H1 (cell line): Measurements from ENCODE around the gene CYBB. TPM values are rescaled to one million over a fixed set of nuclear protein-coding genes. Genes with fewer than 3 reads are reported as not detected.

Experiments used
- CTCF ChIA-PET: fragments of 300-600 bp; sonication (Branson Sonifier 250); formaldehyde crosslinking; loops from one replicate; lab custom pipeline; 2021; ENCODE audit not compliant: partially characterized antibody; lab: Charles Lee
- POLR2A ChIA-PET: fragments of 300-600 bp; sonication (Branson Sonifier 250); formaldehyde crosslinking; loops from one replicate; lab custom pipeline; 2021; ENCODE audit warnings: inconsistent platforms; ENCODE audit not compliant: partially characterized antibody; lab: Charles Lee
- DNase-seq, 2 experiments: peaks; one replicate each; pipeline versions ENCODE4 v3.0.0 to v3.0.0-alpha.2; 2010 to 2022; ENCODE audit warnings: low spot score in 2 of 2, low read depth in 1 of 2, mixed read lengths in 1 of 2
- FAIRE-seq: peaks from 2 replicates; lab custom pipeline; 2011; peaks lifted over from hg19 to GRCh38; lab: Jason Lieb, UNC
- H2AFZ ChIP-seq: 2 replicates; pipeline ENCODE4 v1.8.1; 2012; ENCODE audit warnings: low read length, inconsistent platforms
- H2AK5ac ChIP-seq: 2 replicates; pipeline ENCODE4 v1.6.1; 2013; ENCODE audit warnings: low read depth, low read length
- H2BK120ac ChIP-seq: replicated peaks from 2 replicates; pipeline ENCODE3; 2013; ENCODE audit warnings: low read depth, low read length, inconsistent platforms
- H2BK12ac ChIP-seq: 2 replicates; pipeline ENCODE4 v1.6.1; 2013; ENCODE audit warnings: low read depth, low read length
- H2BK15ac ChIP-seq: 2 replicates; pipeline ENCODE4 v1.6.1; 2013; ENCODE audit warnings: low read length
- H2BK20ac ChIP-seq: 2 replicates; pipeline ENCODE4 v1.6.1; 2013; ENCODE audit warnings: low read length
- H2BK5ac ChIP-seq: 2 replicates; pipeline ENCODE4 v1.6.1; 2013; ENCODE audit warnings: low read depth, low read length
- H3K14ac ChIP-seq: 2 replicates; pipeline ENCODE4 v1.6.1; 2013; ENCODE audit warnings: inconsistent platforms; ENCODE audit not compliant: insufficient read length
- H3K18ac ChIP-seq: 2 replicates; pipeline ENCODE4 v1.6.1; 2013; ENCODE audit warnings: low read length; ENCODE audit errors: extremely low read depth
- H3K23ac ChIP-seq: 2 replicates; pipeline ENCODE4 v1.6.1; 2013; ENCODE audit warnings: inconsistent platforms; ENCODE audit not compliant: insufficient read length
- H3K23me2 ChIP-seq: 2 replicates; pipeline ENCODE4 v1.6.1; 2013; ENCODE audit warnings: low read depth, low read length
- H3K27ac ChIP-seq: 2 replicates; pipeline ENCODE4 v1.6.1; 2011; ENCODE audit warnings: low read depth, low read length, inconsistent platforms
- H3K27me3 ChIP-seq, 4 experiments: replicated peaks in 1 of 4; 1 replicate in 1 of 4; 2 replicates in 3 of 4; pipeline versions ENCODE4 v1.6.1 to v1.8.1; 2011 to 2013; ENCODE audit warnings: low read length in 3 of 4, mild to moderate bottlenecking in 3 of 4, inconsistent platforms in 2 of 4, mixed read lengths in 2 of 4, moderate library complexity in 1 of 4; ENCODE audit not compliant: control insufficient read depth in 3 of 4, insufficient read depth in 3 of 4; ENCODE audit errors: extremely low read depth in 1 of 4
- H3K36me3 ChIP-seq, 4 experiments: 2 replicates each; pipeline versions ENCODE4 v1.6.1 to v1.8.1; 2011 to 2013; ENCODE audit warnings: mild to moderate bottlenecking in 4 of 4, low read length in 3 of 4, moderate library complexity in 2 of 4, control low read depth in 1 of 4, inconsistent platforms in 1 of 4; ENCODE audit not compliant: insufficient read depth in 4 of 4, control insufficient read depth in 2 of 4
- H3K4ac ChIP-seq: replicated peaks from 2 replicates; pipeline ENCODE3; 2013; ENCODE audit warnings: low read length, low read depth, mixed read lengths, inconsistent platforms; ENCODE audit not compliant: insufficient read length
- H3K4me1 ChIP-seq, 4 experiments: replicated peaks in 1 of 4; 1 replicate in 1 of 4; 2 replicates in 3 of 4; pipeline versions ENCODE4 v1.6.1 to v1.8.1; 2011 to 2013; ENCODE audit warnings: low read length in 3 of 4, inconsistent platforms in 2 of 4, mixed read lengths in 1 of 4; ENCODE audit not compliant: insufficient read depth in 4 of 4, control insufficient read depth in 3 of 4
- H3K4me2 ChIP-seq, 2 experiments: 2 replicates each; pipeline versions ENCODE4 v1.6.1 to v1.8.1; 2011 to 2013; ENCODE audit warnings: low read depth in 2 of 2, low read length in 2 of 2, control low read depth in 1 of 2, inconsistent platforms in 1 of 2, mild to moderate bottlenecking in 1 of 2; ENCODE audit not compliant: insufficient read depth in 1 of 2
- H3K4me3 ChIP-seq, 4 experiments: fragments of 200-600, 300-600 bp in 1 of 4; sonication (generic), shearing (Covaris generic), sonication (Bioruptor Twin) in 1 of 4; 2 replicates each; pipeline versions ENCODE4 v1.5.1 to v1.8.1; 2011 to 2016; ENCODE audit warnings: low read length in 4 of 4, low read depth in 3 of 4, control low read depth in 2 of 4, inconsistent platforms in 2 of 4, mild to moderate bottlenecking in 2 of 4, mixed read lengths in 1 of 4, moderate library complexity in 1 of 4; ENCODE audit not compliant: insufficient read depth in 2 of 4; ENCODE audit errors: extremely low read depth in 1 of 4
- H3K56ac ChIP-seq: replicated peaks from 2 replicates; pipeline ENCODE3; 2013; ENCODE audit warnings: low read depth, mild to moderate bottlenecking, mixed read lengths, low read length, inconsistent platforms; ENCODE audit not compliant: insufficient read length
- H3K79me1 ChIP-seq: 2 replicates; pipeline ENCODE4 v1.6.1; 2013; ENCODE audit warnings: low read depth, low read length, control low read depth
- H3K79me2 ChIP-seq, 2 experiments: 2 replicates each; pipeline versions ENCODE4 v1.6.1 to v1.8.1; 2012 to 2013; ENCODE audit warnings: low read length in 2 of 2, mild to moderate bottlenecking in 2 of 2, inconsistent platforms in 1 of 2; ENCODE audit not compliant: insufficient read depth in 2 of 2, control insufficient read depth in 1 of 2
- H3K9ac ChIP-seq, 4 experiments: replicated peaks in 1 of 4; 1 replicate in 1 of 4; 2 replicates in 3 of 4; pipeline versions ENCODE4 v1.6.1 to v1.8.1; 2011 to 2013; ENCODE audit warnings: low read depth in 3 of 4, low read length in 3 of 4, control low read depth in 2 of 4, mild to moderate bottlenecking in 2 of 4, moderate library complexity in 2 of 4, inconsistent platforms in 1 of 4; ENCODE audit errors: extremely low read depth in 1 of 4
- H3K9me3 ChIP-seq, 2 experiments: 2 replicates each; pipeline versions ENCODE4 v1.6.1 to v1.8.1; 2012 to 2013; ENCODE audit warnings: mild to moderate bottlenecking in 2 of 2, moderate library complexity in 2 of 2, control low read depth in 1 of 2, inconsistent platforms in 1 of 2, low read depth in 1 of 2, low read length in 1 of 2, mixed read lengths in 1 of 2; ENCODE audit not compliant: insufficient read depth in 2 of 2
- H4K20me1 ChIP-seq, 2 experiments: replicated peaks in 1 of 2; 2 replicates each; pipeline versions ENCODE3 to v1.8.1; 2011 to 2013; ENCODE audit warnings: inconsistent platforms in 2 of 2, low read length in 2 of 2, mild to moderate bottlenecking in 1 of 2; ENCODE audit not compliant: insufficient read depth in 2 of 2, control insufficient read depth in 1 of 2
- H4K5ac ChIP-seq: 2 replicates; pipeline ENCODE4 v1.6.1; 2013; ENCODE audit warnings: low read length, low read depth, mixed read lengths, inconsistent platforms; ENCODE audit not compliant: insufficient read length
- H4K8ac ChIP-seq: 2 replicates; pipeline ENCODE4 v1.8.0; 2013; ENCODE audit warnings: mild to moderate bottlenecking, moderate library complexity, low read length, inconsistent platforms; ENCODE audit not compliant: insufficient read depth; ENCODE audit errors: extremely low read depth
- H4K91ac ChIP-seq: replicated peaks from 2 replicates; pipeline ENCODE3; 2013; ENCODE audit warnings: low read length, mixed read lengths, inconsistent platforms; ENCODE audit not compliant: insufficient read length
- CEBPB ChIP-seq: IDR thresholded peaks from 2 replicates; pipeline ENCODE4 v1.6.1; 2012; ENCODE audit warnings: low read depth, low read length
- EGR1 ChIP-seq: IDR thresholded peaks from 2 replicates; pipeline ENCODE4 v1.6.1; 2011; ENCODE audit warnings: low read depth, low read length, borderline replicate concordance
- EP300 ChIP-seq, 2 experiments: IDR thresholded peaks; 1 replicate in 1 of 2; 2 replicates in 1 of 2; pipeline ENCODE4 v1.6.1; 2011 to 2012; ENCODE audit warnings: low read depth in 2 of 2, low read length in 2 of 2, mild to moderate bottlenecking in 2 of 2, borderline replicate concordance in 1 of 2, inconsistent platforms in 1 of 2, moderate library complexity in 1 of 2
- FOSL1 ChIP-seq: IDR thresholded peaks from 2 replicates; pipeline ENCODE4 v1.6.1; 2011; ENCODE audit warnings: mild to moderate bottlenecking, low read depth, low read length, moderate library complexity; ENCODE audit not compliant: insufficient read depth
- JUND ChIP-seq: IDR thresholded peaks from 2 replicates; pipeline ENCODE4 v1.6.1; 2011; ENCODE audit warnings: mild to moderate bottlenecking, improper control_type of control experiment, low read length
- NANOG ChIP-seq: IDR thresholded peaks from 2 replicates; pipeline ENCODE4 v1.6.1; 2011; ENCODE audit warnings: low read length, low read depth, mild to moderate bottlenecking, inconsistent platforms; ENCODE audit not compliant: insufficient read depth, poor library complexity, severe bottlenecking
- POU5F1 ChIP-seq: IDR thresholded peaks from 2 replicates; pipeline ENCODE4 v1.6.1; 2011; ENCODE audit warnings: low read depth, mild to moderate bottlenecking, low read length, moderate library complexity
- RAD21 ChIP-seq, 2 experiments: IDR thresholded peaks in 1 of 2; conservative IDR thresholded peaks in 1 of 2; 2 replicates each; pipeline ENCODE4 v1.6.1; 2011; ENCODE audit warnings: low read depth in 2 of 2, low read length in 2 of 2, improper control_type of control experiment in 1 of 2, inconsistent platforms in 1 of 2, mild to moderate bottlenecking in 1 of 2, moderate library complexity in 1 of 2
- RXRA ChIP-seq: IDR thresholded peaks from 2 replicates; pipeline ENCODE4 v1.6.1; 2011; ENCODE audit warnings: low read depth, mild to moderate bottlenecking, low read length, moderate library complexity; ENCODE audit not compliant: insufficient read depth
- SIN3A ChIP-seq, 2 experiments: IDR thresholded peaks in 1 of 2; conservative IDR thresholded peaks in 1 of 2; 2 replicates each; pipeline ENCODE4 v1.6.1; 2011 to 2012; ENCODE audit warnings: low read length in 2 of 2, improper control_type of control experiment in 1 of 2, low read depth in 1 of 2, mild to moderate bottlenecking in 1 of 2
- SP2 ChIP-seq: IDR thresholded peaks from 2 replicates; pipeline ENCODE4 v1.6.1; 2012; ENCODE audit warnings: mild to moderate bottlenecking, low read length, inconsistent platforms
- SUZ12 ChIP-seq: fragments of 200-600 bp; sonication (generic); IDR thresholded peaks from 2 replicates; pipeline ENCODE4 v1.6.1; 2012; ENCODE audit warnings: mild to moderate bottlenecking, inconsistent platforms, low read length, moderate library complexity, mixed read lengths
- TBP ChIP-seq: IDR thresholded peaks from 2 replicates; pipeline ENCODE4 v1.6.1; 2011; ENCODE audit warnings: low read depth, low read length, improper control_type of control experiment
- WGBS, 2 experiments: shearing (Covaris generic) in 1 of 2; methylation state at CpG; one replicate each; pipeline versions ENCODE4 v1.1.6 to v1.1.7; 2013 to 2015; ENCODE audit warnings: low lambda C conversion rate in 2 of 2, mixed read lengths in 2 of 2, inconsistent platforms in 1 of 2, low coverage in 1 of 2, missing lambda C conversion rate in 1 of 2; ENCODE audit not compliant: insufficient replicate concordance in 2 of 2, insufficient coverage in 1 of 2, insufficient read length in 1 of 2; ENCODE audit errors: extremely low coverage in 1 of 2, missing lambda C conversion rate in 1 of 2; 5-methylcytosine and 5-hydroxymethylcytosine counted together
- polyA plus RNA-seq, 7 experiments: library from polyadenylated mRNA; depleted of rRNA in 3 of 7; stranded (reverse) in 5 of 7; unstranded in 2 of 7; fragments of >200 nt in 5 of 7; fragments of 200-250 nt in 2 of 7; gene quantifications; 1 replicate in 5 of 7; 2 replicates in 1 of 7; 4 replicates in 1 of 7; pipeline versions ENCODE4 v1.2.1 to v1.2.3, GENCODE V29; 2011 to 2013; ENCODE audit warnings: missing spikeins in 2 of 7, mixed read lengths in 2 of 7
- total RNA-seq: library from RNA; stranded (reverse); fragmentation: NEBNext Ultra II Directional; extraction: Animal tissue kit (Norgen Biotek cat#: 25700); gene quantifications from 2 replicates; pipeline ENCODE4 v1.2.1, GENCODE V29; 2021

CYBB gene
- total and polyA plus RNA-seq, 2 of the 8 experiments (the other 6 are each of a cell fraction or from before 2014, with no cell fraction given), result 0.03 to 0.09 TPM

- Histone ChIP-seq H3K27ac (no peak overlapping the region), H2AFZ (no peak overlapping the region; the same call in 1 of the 2 replicates)
- TF ChIP-seq RXRA (no peak), EGR1 (no peak), FOSL1 (no peak), RAD21 (IDR thresholded peaks at IDR 0.05 in 1 of 2, conservative IDR thresholded peaks at IDR 0.05 in 1 of 2; ENCODE audit: low read depth in 2 of 2, low read length in 2 of 2) (no peak), SP2 (no peak), TBP (no peak), NANOG (no peak), EP300 (IDR thresholded peaks at IDR 0.05; ENCODE audit: borderline replicate concordance in 1 of 2, low read depth in 2 of 2, low read length in 2 of 2) (no peak), POU5F1 (no peak), CEBPB (no peak), SIN3A (conservative IDR thresholded peaks at IDR 0.05 in 1 of 2, IDR thresholded peaks at IDR 0.05 in 1 of 2; ENCODE audit: low read depth in 1 of 2, low read length in 2 of 2) (no peak), JUND (no peak), SUZ12 (no peak)
These were observed 66.7 kb downstream of the CYBB start for GRCh38 chrX:37846558-37846933.

More at GRCh38 chrX:37846558-37846933, 66.7 kb downstream of the CYBB start:
- H3K79me1 ChIP-seq, result no peaks in the 10 kb centered on the region
- no peak for DNase-seq
- H2BK120ac ChIP-seq, result no peak overlapping the region
- no peak overlapping the region for H2BK5ac ChIP-seq
- no peaks in the 10 kb centered on the region for H4K20me1 ChIP-seq
- no peak overlapping the region for H2AK5ac ChIP-seq
- no peak overlapping the region for H3K4ac ChIP-seq
- H3K79me2 ChIP-seq, result no peaks in the 10 kb centered on the region
- H2BK12ac ChIP-seq, result no peak overlapping the region
- no peak overlapping the region for H4K5ac ChIP-seq
- no peaks in the 10 kb centered on the region for H3K4me1 ChIP-seq
- no peaks in the 10 kb centered on the region for H3K9me3 ChIP-seq
- FAIRE-seq, result no peak
- peaks cover 2% of the 10 kb centered on the region; the same call in 1 of the 2 replicates for H3K23me2 ChIP-seq
- no peaks in the 10 kb centered on the region for H3K27me3 ChIP-seq
- CTCF ChIA-PET, result no interaction called here
- 78% methylated on average over 1 of the region's 1 CpG; no CpG with 5 or more reads in 1 of the 2 experiments for WGBS, 2 experiments
- no peak overlapping the region for H2BK20ac ChIP-seq
- peak overlapping the region; percentile 53 to 77 for H3K4me2 ChIP-seq
- no peak overlapping the region for H3K56ac ChIP-seq
- no peak overlapping the region for H3K18ac ChIP-seq
- no peak overlapping the region for H2BK15ac ChIP-seq
- H3K23ac ChIP-seq, result no peak overlapping the region
- no peaks in the 10 kb centered on the region for H3K36me3 ChIP-seq
- H4K91ac ChIP-seq, result no peak overlapping the region
- H3K14ac ChIP-seq, result no peak overlapping the region
- H4K8ac ChIP-seq, result no peak overlapping the region
- POLR2A ChIA-PET, result no interaction called here
- H3K4me3 ChIP-seq, result peak overlapping the region; percentile 26 to 73 (median 54); a peak in 7 of 8 replicates
- no peak overlapping the region for H3K9ac ChIP-seq
